OCI-M1 (cell line): ENCODE measurements around the gene KAT6B.
A peak's percentile ranks its signal among the peaks of the same experiment; 100 is the strongest.
"Not testable (repeated sequence)": the region's sequence is repeated elsewhere in the genome, so short reads cannot be mapped to it uniquely, and the experiment has no call there.

Experiments
- DNase-seq: peaks from one replicate; lab custom pipeline; 2025; lab: John Stamatoyannopoulos, UW

The KAT6B gene

DNA sequence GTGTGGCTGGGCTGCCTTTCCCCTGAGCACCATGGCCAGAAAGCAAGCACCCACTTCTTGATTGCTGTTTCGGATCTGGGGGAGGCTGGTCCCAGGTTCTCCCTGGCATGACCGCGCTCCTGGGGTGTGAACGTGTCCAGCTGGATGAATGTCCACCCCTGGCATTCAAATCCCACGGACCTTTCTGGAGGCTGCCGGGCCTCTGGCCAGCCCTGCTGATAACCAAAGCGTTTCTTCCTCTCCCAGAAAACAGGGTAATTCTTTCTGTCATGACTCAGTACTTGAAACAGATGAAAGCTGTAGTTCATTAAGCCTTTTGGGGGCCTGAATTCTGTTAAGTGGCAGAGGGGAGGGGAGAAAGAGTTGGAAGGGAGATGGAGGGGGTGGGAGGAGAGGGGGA lies 211.9 kb downstream of the KAT6B start:
- DNase-seq: no peak

DNA sequence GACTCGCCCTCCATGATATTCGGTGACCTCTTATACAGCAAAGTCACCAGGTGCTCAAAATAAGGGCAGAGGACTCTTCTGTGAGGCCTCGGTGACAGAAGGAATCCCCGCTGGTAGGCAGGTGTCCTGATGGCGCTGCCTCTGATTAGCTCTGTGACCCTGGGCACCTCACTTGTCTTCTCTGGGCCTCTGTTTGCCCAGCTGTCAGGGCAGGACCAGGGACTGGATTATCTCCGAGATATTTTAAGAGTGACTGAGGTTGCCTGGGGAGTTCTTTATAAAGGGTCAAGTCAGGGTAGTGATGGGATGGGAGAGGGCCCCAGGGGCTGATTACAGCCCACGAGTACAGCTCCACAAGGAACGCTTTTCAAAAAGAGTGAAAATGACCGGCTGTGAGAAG lies 214.2 kb downstream of the KAT6B start:
- DNase-seq: no peak

GRCh38 chr10:75042292-75042974 lies 216.0 kb downstream of the KAT6B start:
- no peak for DNase-seq

DNA sequence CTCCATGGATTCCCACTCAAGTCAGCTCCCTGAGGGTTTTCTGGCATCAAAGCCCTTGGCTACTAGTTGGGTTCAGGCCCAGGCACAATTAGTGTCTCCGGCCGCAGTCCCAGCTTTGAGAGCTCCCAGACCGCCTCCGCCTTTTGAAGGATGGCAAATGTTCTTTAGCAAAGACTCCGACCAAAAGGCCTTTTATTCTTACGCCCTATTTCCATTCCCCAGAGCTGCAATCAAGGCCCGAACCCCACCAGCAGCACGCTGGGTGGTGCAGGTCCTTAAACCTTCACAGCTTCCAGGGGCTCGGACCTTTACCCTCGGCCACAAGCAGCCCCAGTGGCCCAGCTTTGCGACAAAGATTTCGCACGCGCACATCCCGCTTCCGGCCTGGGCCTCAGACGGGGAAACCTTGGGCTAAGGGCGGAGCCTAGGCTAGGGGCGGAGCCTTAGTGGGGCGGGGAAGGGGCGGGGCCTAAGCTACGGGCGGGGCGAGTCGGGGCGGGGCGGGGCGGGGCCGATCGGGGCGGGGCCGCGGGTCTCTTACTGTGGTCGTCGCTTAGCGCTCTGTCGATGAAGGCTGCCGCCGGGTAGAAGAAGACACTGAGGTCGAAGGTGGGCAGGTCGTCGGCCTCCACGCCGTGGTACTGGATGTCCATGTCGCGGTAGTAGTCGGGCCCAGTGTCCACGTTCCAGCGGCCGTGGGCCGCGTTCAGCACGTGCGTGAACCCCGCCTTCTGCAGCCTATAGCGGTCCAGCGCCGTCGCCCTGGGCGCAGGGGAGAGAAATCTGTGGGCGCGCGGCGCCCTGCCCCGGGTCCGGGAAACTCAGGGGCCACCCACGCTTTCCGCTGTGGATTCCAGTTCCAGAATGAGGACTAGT lies 217.1 kb downstream of the KAT6B start:
- DNase-seq: no peak

DNA sequence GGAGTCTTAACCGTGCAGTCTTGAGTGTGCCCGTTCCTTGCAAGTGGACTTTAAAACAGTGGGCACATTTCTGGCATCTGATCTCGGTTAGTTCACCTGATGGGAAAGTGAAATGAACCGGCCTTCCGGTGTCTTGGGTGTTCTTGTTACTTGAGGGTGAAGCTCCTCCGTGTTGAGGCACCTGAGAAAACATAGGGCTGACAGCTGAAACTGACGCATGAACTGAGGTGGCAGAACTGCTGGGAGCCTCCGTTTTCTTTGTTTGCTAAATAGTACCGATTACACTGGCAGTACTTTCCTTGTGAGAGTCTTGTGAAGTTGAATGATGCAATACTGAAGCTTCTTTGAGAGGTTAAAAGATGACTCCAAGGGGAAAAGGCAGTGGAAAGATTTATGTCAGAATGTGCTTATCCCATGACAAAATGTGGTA lies 222.3 kb downstream of the KAT6B start:
- DNase-seq: peak; percentile 47

GRCh38 chr10:75049316-75050148 lies 223.1 kb downstream of the KAT6B start:
- no peak for DNase-seq

DNA sequence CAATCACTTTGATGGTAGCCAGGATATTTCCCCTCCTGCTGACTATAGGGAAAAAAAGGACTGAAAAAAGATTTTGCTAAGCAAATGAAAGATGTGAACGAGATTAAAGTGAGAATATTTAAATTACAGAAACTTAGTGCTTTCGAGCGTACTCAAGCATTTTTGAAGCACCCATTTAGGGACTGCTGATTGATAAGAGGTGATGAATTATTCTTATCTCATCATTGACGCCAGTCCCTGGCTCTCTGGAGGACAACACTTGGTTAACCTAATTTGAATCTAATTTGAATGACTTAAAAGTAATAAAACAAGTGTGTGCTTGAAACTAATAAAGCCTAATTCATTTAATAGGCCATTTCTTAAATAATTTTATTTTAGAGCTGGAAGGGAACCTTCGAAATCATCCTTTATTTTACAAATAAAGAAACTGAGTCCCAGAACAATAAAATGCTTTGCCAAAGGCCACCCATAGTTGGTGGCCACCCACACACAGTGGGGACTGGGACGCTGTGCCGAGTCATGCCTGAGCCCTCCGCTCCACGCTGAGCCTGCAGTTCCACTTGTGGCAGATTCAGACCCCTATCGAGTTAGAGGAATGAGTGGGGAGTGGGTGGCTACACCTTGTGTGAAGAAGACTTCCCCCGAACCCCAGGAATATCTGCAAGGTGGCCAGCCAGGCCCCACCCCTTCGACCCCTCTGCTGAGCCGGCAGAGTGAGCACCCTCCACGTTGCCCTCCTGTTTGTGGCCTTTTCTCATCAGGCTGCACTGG lies 223.9 kb downstream of the KAT6B start:
- DNase-seq: no peak

GRCh38 chr10:75051308-75051707 lies 224.9 kb downstream of the KAT6B start:
- no peak for DNase-seq

GRCh38 chr10:75055896-75056406 lies 229.6 kb downstream of the KAT6B start:
- DNase-seq: not testable (repeated sequence)

DNA sequence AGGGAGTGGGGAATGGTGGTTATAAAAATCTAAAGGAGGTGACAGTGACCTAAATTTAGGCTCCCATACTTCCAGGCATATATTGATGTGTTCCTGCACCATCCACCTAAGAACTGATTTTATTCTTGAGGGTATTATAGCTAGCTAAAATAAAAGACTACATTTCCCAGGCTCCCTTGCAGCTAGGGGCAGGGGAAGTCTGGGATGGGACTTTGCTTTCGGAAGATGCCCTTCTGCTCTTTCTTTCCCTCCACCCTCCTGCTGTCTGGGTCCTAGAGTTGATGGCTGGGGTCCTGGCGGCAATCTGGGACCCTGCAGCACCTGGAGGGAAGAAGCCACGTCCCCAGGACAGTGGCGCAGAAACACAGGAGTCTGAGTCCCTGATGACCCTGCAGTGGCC lies 231.3 kb downstream of the KAT6B start:
- no peak for DNase-seq

- no peak for DNase-seq
Observed at GRCh38 chr10:75058161-75058560, 231.8 kb downstream of the KAT6B start.

GRCh38 chr10:75061709-75062505 lies 235.5 kb downstream of the KAT6B start:
- no peak for DNase-seq

DNA sequence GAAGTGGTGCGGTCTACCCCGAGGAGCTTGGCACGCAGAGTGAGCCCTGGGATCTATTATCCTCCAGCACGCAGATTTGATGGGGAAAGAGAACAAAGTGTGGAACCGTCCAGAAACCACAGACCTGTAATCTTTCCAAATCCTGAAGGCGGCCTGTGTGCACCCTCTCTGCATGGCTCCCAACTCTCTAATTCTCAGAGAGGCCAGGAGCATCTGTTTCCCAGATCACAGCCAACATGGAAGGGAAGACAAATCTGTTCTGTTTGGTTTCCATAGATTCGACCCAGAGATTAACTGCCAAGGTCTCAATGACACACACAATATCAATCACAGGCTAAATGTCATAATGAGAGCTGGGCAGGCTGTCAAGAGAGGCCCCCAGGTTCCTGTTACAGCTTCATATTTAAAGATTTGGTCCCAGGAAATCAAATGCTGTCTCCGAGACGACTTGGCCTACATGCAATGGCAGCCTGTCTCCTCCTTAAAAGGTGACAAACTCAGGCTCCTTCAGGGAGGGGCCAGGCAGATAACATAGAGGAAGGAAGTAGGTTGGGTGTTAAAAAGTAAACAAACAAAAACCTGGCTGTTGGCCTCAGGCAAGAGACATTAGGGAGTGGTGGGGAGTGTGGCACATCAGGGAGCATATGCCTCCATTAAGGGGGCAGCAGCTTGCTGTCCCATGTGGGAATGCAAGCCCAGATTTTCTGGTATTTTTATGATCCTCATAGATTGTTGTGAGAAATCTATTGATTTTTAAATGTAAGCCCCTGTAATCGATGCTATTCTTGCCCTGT lies 236.3 kb downstream of the KAT6B start:
- no peak for DNase-seq

DNA sequence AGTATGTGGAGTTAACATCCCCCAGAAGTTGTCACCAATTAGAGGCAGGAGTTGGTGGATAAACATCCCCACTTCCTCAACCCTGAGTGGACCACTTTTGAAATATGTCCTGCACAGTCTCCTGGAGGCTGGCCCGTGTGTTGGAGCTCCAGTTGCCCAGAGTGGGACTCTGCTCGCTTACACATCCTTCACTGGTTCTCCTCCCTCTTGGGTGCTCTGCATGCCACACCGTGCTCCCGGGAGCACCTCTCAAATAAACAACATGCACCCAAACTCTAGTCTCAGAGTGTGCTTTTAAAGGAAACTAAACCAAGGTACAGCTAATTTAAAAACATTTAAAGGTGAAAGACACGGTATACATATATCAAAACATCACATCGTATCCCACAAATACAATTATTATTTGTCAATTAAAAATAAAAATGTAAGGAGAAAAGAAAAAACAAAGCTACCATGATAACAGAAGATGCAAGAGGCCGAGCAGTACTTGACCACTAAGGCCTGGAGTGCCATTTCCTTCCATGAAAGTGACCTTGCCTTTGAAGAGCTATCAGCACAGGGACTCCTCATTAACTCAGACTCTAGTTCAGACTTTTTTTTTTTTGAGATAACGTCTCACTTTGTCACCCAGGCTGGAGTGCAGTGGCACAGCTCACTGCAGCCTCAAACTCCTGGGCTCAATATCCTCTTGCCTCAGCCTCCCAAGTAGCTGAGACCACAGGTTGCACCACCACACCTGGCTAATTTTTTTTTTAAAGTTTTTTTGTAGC lies 237.2 kb downstream of the KAT6B start:
- DNase-seq: no peak

DNA sequence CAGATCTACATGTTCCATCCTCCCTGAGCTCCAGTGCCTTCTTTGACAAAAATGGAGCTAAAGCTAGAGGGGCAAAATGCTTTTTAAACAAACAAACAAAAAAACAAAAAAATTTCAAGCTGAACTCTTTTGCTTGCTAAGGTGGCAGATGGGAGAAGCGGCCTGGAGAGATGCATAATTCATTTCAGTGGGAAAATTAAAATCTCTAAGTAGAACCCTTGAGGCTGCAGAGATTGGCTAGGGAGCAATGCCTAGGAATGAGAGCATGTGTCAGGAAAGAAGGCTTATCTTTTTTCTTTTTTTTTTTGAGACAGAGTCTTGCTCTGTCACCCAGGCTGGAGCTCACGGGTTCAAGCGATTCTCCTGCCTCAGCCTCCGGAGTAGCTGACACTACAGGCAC lies 238.7 kb downstream of the KAT6B start:
- no peak for DNase-seq

- no peak for DNase-seq
Observed at GRCh38 chr10:75066271-75066670, 239.9 kb downstream of the KAT6B start.

- no peak for DNase-seq
Observed at GRCh38 chr10:75067272-75067671, 240.9 kb downstream of the KAT6B start.

GRCh38 chr10:75068523-75068922 lies 242.1 kb downstream of the KAT6B start:
- DNase-seq: no peak

GRCh38 chr10:75070476-75070875 lies 244.1 kb downstream of the KAT6B start:
- DNase-seq: no peak
